Activated T-cell treated with anti-CD3 and anti-CD28 coated beads, Interleukin-2, amount 50 U/mL, for 24 hours (primary cell): ENCODE results near the gene ZNF593OS.
A peak's percentile ranks its signal among the peaks of the same experiment; 100 is the strongest.

Experiments
- DNase-seq: peaks from one replicate; pipeline ENCODE4 v3.0.0-alpha.2; 2020
- H3K27ac Mint-ChIP-seq: 2 replicates; pipeline ENCODE4 v1.8.0; 2020; ENCODE audit warnings: mild to moderate bottlenecking, mixed read lengths
- H3K27me3 Mint-ChIP-seq: 2 replicates; pipeline ENCODE4 v1.8.0; 2020; ENCODE audit warnings: mixed read lengths
- H3K36me3 Mint-ChIP-seq: 2 replicates; pipeline ENCODE4 v1.8.0; 2020; ENCODE audit warnings: low read depth, mixed read lengths
- H3K4me1 Mint-ChIP-seq: 2 replicates; pipeline ENCODE4 v1.8.0; 2020; ENCODE audit warnings: low read depth, mixed read lengths
- H3K4me3 Mint-ChIP-seq: 2 replicates; pipeline ENCODE4 v1.8.0; 2020; ENCODE audit warnings: mild to moderate bottlenecking, moderate library complexity, mixed read lengths
- H3K9me3 Mint-ChIP-seq: 2 replicates; pipeline ENCODE4 v1.8.0; 2020; ENCODE audit warnings: mixed read lengths

The ZNF593OS gene

DNA sequence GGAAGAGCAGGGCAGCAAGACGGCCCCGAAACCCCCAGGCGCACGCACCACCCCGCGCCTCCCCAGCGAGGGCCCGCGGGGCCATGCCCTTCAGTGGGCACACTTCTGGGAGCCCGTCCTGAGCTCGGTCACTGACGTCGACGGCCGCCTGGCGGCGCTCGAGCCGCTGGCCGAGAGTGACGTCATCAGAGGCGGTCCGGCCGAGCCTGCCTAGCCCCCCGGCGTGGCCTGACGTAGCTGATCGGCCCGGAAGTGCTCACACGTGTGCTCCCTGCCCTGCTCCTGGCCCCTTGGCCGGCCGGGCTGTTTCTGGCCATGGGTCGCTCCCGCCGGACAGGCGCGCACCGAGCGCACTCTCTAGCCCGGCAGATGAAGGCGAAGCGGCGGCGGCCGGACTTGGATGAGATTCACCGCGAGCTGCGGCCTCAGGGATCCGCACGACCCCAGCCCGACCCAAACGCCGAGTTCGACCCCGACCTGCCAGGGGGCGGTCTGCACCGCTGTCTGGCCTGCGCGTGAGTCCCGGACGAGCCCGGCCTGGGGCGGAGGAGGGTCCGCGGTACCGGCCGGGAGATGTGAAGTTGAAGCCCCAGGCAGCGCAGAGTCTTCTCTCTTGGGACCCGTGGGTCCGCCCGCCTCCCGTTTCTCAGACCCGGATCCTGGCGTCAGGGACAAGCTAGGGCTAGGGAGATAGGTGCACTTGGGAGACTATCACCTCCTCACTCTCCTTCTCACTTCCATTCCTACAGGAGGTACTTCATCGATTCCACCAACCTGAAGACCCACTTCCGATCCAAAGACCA lies 1.8 kb downstream of the ZNF593OS start, which contains the start of gene ZNF593:
Gene ZNF593 (plus strand): TSS at position 240 of the 803 bp plus-strand sequence. CDS start 76 bp downstream, at position 316.
- peaks cover 31% of the 10 kb centered on the region for H3K36me3 Mint-ChIP-seq
- peak within 1 kb of the TSS; percentile 95 for H3K27ac Mint-ChIP-seq
- peaks cover 19% of the 10 kb centered on the region for H3K4me1 Mint-ChIP-seq
- peaks cover 2% of the 10 kb centered on the region for H3K27me3 Mint-ChIP-seq
- H3K9me3 Mint-ChIP-seq, result no peaks in the 10 kb centered on the region
- peak within 1 kb of the TSS; percentile 88 for H3K4me3 Mint-ChIP-seq
- DNase-seq, result peak; percentile 94

DNA sequence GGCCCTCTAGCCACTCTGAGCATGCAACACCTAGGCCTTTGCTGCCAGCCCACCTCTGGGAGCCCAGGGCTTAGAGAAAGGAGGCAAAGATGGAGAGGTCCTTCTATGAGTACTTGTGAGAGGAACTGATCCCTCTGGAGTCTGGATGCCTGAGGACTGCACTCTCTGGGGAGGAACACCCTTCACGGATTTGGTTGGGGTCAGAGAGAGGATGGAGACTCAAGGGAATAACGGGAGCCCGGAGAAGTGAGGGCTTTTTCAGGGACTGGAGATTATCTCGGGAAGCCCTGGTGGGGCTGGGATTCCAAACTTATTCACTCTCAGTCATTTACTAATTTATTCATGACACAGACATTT lies 2.5 kb downstream of the ZNF593OS start:
- H3K27ac Mint-ChIP-seq, result peak overlapping the region; percentile 52
- peaks cover 31% of the 10 kb centered on the region for H3K36me3 Mint-ChIP-seq
- DNase-seq, result no peak
- H3K27me3 Mint-ChIP-seq, result peaks cover 7% of the 10 kb centered on the region
- H3K4me3 Mint-ChIP-seq, result peak overlapping the region; percentile 88
- peaks cover 22% of the 10 kb centered on the region for H3K4me1 Mint-ChIP-seq
- no peaks in the 10 kb centered on the region for H3K9me3 Mint-ChIP-seq

- DNase-seq, result no peak
- peak within 1 kb of the TSS; percentile 88 for H3K4me3 Mint-ChIP-seq
- no peaks in the 10 kb centered on the region for H3K9me3 Mint-ChIP-seq
- H3K4me1 Mint-ChIP-seq, result peaks cover 26% of the 10 kb centered on the region
- peaks cover 11% of the 10 kb centered on the region for H3K27me3 Mint-ChIP-seq
- peaks cover 29% of the 10 kb centered on the region for H3K36me3 Mint-ChIP-seq
- H3K27ac Mint-ChIP-seq, result peak within 1 kb of the TSS; percentile 95
These were observed 3.0 kb downstream of the ZNF593OS start, which contains the start of gene C1orf232 for GRCh38 chr1:26168410-26169197. C1orf232 (minus strand) TSS chr1:26168963; CDS start chr1:26168499, 464 bp downstream.

GRCh38 chr1:26166719-26167281 lies 4.8 kb downstream of the ZNF593OS start:
- H3K27ac Mint-ChIP-seq, result no peak overlapping the region
- H3K36me3 Mint-ChIP-seq, result peaks cover 21% of the 10 kb centered on the region
- H3K4me3 Mint-ChIP-seq, result no peak overlapping the region
- peaks cover 30% of the 10 kb centered on the region for H3K4me1 Mint-ChIP-seq
- DNase-seq, result no peak
- no peaks in the 10 kb centered on the region for H3K9me3 Mint-ChIP-seq
- peaks cover 22% of the 10 kb centered on the region for H3K27me3 Mint-ChIP-seq

DNA sequence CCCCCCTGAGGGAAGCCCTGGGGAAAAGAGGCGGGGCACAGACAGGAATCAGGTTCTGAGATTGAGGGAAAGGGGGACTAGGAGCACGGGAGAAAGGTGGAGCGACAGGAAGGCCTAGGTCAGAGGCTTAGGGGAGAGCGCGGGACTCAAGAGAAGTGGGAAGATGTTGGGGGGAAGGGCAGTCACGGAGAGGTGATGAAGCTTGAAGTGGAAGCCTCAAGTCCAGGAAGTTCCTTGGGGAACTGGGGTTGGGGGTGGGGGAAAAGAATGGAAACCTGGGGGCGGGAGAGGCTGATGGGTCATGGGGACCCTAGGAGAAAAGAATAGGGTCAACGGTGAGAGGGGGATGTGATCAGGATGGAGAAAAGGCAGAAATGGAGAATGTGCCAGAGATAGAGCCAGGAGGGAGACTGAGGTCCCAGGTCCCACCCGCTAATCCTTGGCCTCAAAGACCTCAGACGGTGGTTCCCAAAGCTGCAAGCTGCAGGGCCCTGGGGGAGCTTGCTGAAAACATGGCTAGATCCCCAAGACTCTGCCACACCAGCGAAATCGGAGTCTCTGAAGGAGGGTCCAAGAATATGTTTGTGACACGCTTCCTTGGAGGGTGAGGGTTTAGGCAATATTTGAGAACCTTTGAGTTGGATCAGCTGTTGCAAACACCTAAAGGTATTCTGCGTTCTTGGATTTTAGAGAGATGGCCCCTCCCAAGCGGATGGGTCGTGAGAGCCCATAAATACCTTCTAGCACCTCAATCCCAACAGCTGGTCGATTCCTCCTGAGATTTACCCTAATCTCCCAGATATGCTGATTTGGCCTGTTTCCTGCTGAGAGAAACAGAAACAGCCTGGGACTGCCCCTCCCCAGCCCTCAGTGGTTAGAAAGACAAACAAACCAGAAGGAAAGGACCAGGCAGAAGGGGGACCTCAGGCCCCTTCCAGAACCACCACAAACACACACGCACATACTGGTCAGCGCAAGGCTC lies 6.5 kb downstream of the ZNF593OS start:
- H3K27me3 Mint-ChIP-seq, result peaks cover 32% of the 10 kb centered on the region
- peak overlapping the region; percentile 42 for H3K4me3 Mint-ChIP-seq
- peaks cover 23% of the 10 kb centered on the region for H3K4me1 Mint-ChIP-seq
- peaks cover 5% of the 10 kb centered on the region for H3K36me3 Mint-ChIP-seq
- no peaks in the 10 kb centered on the region for H3K9me3 Mint-ChIP-seq
- H3K27ac Mint-ChIP-seq, result no peak overlapping the region
- DNase-seq, result no peak

DNA sequence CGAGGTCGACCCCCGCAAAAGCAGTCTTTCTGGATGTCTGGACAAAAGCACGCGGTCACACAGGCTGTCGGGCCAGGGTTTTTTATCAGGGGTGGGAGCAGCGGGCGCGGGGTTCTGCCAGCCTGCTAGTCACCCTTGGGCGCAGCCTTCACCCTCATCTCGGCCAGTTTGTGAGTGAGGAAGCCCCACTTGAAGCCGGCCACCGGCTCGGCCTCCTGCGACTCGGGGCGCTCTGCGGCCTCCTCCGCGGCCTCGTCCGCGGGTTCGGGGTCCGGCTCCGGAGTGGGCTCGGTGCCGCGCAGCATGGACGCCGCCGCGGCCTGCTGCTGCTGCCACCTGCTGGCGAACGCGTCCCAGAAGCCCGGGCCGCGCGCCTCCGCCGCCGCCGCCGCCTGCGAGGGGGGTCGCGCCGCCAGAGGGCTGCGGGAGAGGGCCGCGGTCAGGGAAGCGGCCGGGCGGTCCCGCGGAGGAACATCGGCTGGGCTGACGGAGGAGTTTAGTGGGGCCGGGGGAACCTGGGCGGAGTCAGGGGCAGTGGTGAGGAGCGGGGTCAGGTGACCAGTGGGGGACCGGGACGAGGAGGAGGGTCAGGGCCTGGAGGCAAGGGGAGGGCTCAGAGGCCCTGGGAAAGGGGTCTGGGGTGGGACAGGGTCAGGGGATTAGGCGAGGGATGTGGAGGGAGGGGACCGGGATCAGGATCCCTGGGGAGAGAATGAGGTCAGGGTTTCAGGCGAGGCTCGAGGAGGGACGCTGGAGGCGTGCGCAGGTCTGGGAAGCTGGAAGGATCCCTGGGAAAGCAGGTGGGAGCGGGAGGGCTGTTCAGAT lies 7.4 kb downstream of the ZNF593OS start:
- H3K36me3 Mint-ChIP-seq, result no peaks in the 10 kb centered on the region
- no peak overlapping the region for H3K27ac Mint-ChIP-seq
- H3K9me3 Mint-ChIP-seq, result no peaks in the 10 kb centered on the region
- H3K4me3 Mint-ChIP-seq, result peak overlapping the region; percentile 42
- H3K27me3 Mint-ChIP-seq, result peaks cover 39% of the 10 kb centered on the region
- peak; percentile 81 for DNase-seq
- H3K4me1 Mint-ChIP-seq, result peaks cover 23% of the 10 kb centered on the region

GRCh38 chr1:26163684-26164035 lies 8.0 kb downstream of the ZNF593OS start:
- no peak for DNase-seq
- Mint-ChIP-seq H3K36me3 (no peaks in the 10 kb centered on the region), H3K4me3 (peak overlapping the region; percentile 36), H3K27me3 (peaks cover 45% of the 10 kb centered on the region), H3K9me3 (no peaks in the 10 kb centered on the region), H3K27ac (no peak overlapping the region), H3K4me1 (peaks cover 22% of the 10 kb centered on the region)

DNA sequence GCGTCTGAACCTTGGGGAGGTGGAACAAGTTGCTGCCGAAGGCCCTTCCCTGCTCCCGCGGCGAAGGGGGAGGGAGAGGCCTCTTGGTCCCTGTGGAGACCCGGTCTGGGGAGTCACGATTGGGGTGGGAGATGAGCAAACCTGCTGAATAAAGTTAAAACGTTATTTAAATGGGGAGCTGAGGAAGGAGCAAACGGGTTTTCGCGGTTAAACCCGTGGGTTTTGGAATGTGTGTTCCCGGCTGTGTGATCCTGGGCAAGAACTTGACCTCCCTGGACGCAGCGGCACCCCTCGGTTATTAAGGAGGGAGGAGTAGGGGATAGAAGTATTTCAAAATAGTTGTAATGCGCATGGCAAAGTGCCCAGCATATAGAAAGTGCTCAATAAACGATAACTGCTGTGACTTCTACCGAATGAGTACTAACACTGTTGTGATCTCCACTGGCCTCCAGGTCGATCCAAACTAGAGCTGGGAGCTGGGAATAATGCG lies 9.4 kb downstream of the ZNF593OS start:
- H3K27me3 Mint-ChIP-seq, result peaks cover 57% of the 10 kb centered on the region
- H3K36me3 Mint-ChIP-seq, result no peaks in the 10 kb centered on the region
- H3K9me3 Mint-ChIP-seq, result no peaks in the 10 kb centered on the region
- H3K27ac Mint-ChIP-seq, result no peak overlapping the region
- no peak for DNase-seq
- H3K4me3 Mint-ChIP-seq, result peak overlapping the region; percentile 57
- H3K4me1 Mint-ChIP-seq, result peaks cover 22% of the 10 kb centered on the region

DNA sequence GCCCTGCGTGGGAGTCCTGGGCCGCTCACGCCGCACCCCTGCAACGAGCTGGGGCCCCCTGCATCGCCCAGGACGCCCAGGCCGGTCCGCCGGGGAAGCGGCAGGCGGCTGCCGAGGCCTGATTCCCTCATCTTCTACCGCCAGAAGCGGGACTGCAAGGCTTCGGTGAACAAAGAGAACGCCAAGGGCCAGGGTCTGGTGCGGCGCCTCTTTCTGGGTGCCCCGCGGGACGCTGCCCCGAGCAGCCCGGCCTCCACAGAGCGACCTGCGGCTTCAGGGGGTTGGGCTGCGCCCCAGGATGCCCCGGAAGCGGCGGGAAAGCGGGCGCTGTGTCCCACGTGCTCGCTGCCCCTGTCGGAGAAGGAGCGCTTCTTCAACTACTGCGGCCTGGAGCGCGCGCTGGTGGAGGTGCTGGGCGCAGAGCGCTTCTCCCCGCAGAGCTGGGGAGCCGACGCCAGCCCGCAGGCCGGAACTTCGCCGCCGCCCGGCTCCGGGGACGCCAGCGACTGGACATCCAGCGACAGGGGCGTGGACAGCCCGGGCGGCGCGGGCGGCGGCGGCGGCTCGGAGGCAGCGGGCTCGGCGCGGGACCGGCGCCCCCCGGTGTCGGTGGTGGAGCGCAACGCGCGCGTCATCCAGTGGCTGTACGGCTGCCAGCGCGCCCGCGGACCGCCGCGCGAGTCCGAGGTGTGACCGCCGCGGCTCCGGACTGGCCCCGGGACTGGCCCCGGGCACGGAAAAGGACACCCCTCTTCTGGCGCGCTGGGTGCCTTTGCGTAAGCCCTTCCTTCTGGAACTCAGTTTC lies 10.0 kb downstream of the ZNF593OS start:
- Mint-ChIP-seq H3K27me3 (peaks cover 60% of the 10 kb centered on the region), H3K27ac (no peak overlapping the region), H3K4me3 (peak overlapping the region; percentile 57), H3K36me3 (no peaks in the 10 kb centered on the region), H3K9me3 (no peaks in the 10 kb centered on the region), H3K4me1 (peaks cover 24% of the 10 kb centered on the region)
- peak; percentile 76 for DNase-seq

- Mint-ChIP-seq H3K4me3 (no peak overlapping the region), H3K27ac (no peak overlapping the region), H3K9me3 (no peaks in the 10 kb centered on the region), H3K4me1 (peaks cover 25% of the 10 kb centered on the region), H3K27me3 (peaks cover 69% of the 10 kb centered on the region), H3K36me3 (no peaks in the 10 kb centered on the region)
- DNase-seq, result no peak
These were observed 10.9 kb downstream of the ZNF593OS start for GRCh38 chr1:26160527-26161414.

GRCh38 chr1:26159743-26160039 lies 11.9 kb downstream of the ZNF593OS start:
- Mint-ChIP-seq H3K36me3 (no peaks in the 10 kb centered on the region), H3K27me3 (peaks cover 76% of the 10 kb centered on the region), H3K27ac (no peak overlapping the region), H3K4me3 (no peak overlapping the region), H3K9me3 (no peaks in the 10 kb centered on the region), H3K4me1 (peaks cover 17% of the 10 kb centered on the region)
- no peak for DNase-seq
